GM12878 (cell line): Measurements from ENCODE around the gene NBR1.

Experiments
- JUND ChIP-seq: IDR thresholded peaks from 2 replicates; pipeline ENCODE4 v1.6.1; 2012; ENCODE audit warnings: low read depth, mild to moderate bottlenecking, low read length, improper control_type of control experiment, moderate library complexity
- SRF ChIP-seq, 2 experiments: IDR thresholded peaks; 2 replicates each; pipeline ENCODE4 v1.6.1; 2011; ENCODE audit warnings: low read depth in 2 of 2, low read length in 2 of 2, mild to moderate bottlenecking in 1 of 2, moderate library complexity in 1 of 2
- TF ChIP-seq, protein P1 (sequence below): IDR thresholded peaks from 2 replicates; pipeline ENCODE4 v1.6.1; 2012; ENCODE audit warnings: mild to moderate bottlenecking, low read depth, low read length

DNA sequence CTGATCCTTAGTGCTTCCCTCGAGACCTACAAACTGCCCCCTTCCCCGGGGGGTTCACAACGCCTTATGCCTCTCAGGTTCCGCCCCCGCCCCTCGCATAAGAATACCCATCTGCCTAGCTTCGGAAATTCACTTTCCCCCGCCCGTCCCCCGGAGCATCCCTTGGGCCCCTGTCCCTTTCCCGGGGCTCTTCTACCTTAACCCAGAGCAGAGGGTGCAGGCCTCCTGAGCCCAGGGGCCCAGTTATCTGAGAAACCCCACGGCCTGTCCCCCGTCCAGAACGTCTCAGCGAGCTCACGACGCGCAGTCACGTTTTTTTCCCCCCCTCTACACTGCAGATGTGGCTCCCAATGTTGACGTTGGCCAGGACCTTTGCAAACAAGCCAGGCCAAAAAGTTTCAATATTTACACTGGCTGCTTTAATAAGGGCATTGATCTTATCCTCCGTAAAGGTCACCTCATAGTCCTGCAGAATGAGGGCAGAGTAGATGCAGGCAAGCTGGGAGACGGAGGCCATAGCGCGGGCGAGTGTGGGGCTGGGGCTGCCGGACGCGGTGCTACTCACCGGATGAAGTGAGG lies 1.4 kb upstream of the NBR1 start:
- no peak for TF ChIP-seq SRF (IDR thresholded peaks at IDR 0.05; ENCODE audit: low read depth in 2 of 2, low read length in 2 of 2)
- TF ChIP-seq, protein P1, sequence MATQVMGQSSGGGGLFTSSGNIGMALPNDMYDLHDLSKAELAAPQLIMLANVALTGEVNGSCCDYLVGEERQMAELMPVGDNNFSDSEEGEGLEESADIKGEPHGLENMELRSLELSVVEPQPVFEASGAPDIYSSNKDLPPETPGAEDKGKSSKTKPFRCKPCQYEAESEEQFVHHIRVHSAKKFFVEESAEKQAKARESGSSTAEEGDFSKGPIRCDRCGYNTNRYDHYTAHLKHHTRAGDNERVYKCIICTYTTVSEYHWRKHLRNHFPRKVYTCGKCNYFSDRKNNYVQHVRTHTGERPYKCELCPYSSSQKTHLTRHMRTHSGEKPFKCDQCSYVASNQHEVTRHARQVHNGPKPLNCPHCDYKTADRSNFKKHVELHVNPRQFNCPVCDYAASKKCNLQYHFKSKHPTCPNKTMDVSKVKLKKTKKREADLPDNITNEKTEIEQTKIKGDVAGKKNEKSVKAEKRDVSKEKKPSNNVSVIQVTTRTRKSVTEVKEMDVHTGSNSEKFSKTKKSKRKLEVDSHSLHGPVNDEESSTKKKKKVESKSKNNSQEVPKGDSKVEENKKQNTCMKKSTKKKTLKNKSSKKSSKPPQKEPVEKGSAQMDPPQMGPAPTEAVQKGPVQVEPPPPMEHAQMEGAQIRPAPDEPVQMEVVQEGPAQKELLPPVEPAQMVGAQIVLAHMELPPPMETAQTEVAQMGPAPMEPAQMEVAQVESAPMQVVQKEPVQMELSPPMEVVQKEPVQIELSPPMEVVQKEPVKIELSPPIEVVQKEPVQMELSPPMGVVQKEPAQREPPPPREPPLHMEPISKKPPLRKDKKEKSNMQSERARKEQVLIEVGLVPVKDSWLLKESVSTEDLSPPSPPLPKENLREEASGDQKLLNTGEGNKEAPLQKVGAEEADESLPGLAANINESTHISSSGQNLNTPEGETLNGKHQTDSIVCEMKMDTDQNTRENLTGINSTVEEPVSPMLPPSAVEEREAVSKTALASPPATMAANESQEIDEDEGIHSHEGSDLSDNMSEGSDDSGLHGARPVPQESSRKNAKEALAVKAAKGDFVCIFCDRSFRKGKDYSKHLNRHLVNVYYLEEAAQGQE = no peak
- no peak for TF ChIP-seq JUND
